ENCODE results near the gene MICAL2. TPM values are rescaled to one million over a fixed set of nuclear protein-coding genes. Genes with fewer than 3 reads are reported as not detected.
A peak's percentile ranks its signal among the peaks of the same experiment; 100 is the strongest.

The MICAL2 gene
- total and polyA plus RNA-seq, 2 of the 13 experiments (the other 11 are each of a cell fraction or from before 2014, with no cell fraction given), result 0.78 to 1.1 TPM

DNA sequence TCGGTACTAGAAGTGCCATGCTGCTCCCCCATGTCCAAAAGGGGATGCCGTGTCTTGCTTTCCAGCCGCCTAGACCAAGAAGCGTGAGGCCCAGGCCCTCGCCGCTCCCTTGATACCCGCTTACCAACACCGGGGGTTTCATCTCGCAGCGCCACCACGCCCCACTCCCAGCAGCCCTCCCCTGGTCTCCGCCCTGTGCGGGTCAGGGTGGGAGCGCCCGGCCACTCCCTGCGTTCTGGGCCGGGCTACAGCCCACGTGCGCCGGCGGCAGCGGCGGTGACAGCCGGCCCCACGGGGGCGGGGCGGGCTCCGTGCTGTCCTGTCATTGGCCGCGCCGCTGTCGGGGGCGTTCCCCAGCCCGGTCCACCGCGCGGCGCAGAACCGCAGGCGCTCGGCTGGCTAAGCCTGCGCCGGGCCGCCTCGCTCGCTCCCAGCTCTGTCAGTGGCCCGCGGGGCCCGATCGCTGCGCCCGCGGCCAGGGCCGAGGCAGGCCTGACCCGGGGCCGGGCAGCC is at the start of gene MICAL2 (continued):
- TF ChIP-seq, protein P1, sequence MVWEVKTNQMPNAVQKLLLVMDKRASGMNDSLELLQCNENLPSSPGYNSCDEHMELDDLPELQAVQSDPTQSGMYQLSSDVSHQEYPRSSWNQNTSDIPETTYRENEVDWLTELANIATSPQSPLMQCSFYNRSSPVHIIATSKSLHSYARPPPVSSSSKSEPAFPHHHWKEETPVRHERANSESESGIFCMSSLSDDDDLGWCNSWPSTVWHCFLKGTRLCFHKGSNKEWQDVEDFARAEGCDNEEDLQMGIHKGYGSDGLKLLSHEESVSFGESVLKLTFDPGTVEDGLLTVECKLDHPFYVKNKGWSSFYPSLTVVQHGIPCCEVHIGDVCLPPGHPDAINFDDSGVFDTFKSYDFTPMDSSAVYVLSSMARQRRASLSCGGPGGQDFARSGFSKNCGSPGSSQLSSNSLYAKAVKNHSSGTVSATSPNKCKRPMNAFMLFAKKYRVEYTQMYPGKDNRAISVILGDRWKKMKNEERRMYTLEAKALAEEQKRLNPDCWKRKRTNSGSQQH (CRISPR knock-in tag; IDR thresholded peaks at IDR 0.05; ENCODE audit: low read depth), result no peak
- TF ChIP-seq NFIC (IDR thresholded peaks at IDR 0.05; ENCODE audit: low read length), result no peak
- no peak for TF ChIP-seq ZBTB21 (CRISPR knock-in tag; IDR thresholded peaks at IDR 0.05)
- TF ChIP-seq NCOA1 (CRISPR knock-in tag; IDR thresholded peaks at IDR 0.05), result no peak
- TF ChIP-seq FOXK2 (IDR thresholded peaks at IDR 0.05), result no peak
- peak; percentile 96 for TF ChIP-seq MXD4 (CRISPR knock-in tag; IDR thresholded peaks at IDR 0.05)
- TF ChIP-seq, protein P2, sequence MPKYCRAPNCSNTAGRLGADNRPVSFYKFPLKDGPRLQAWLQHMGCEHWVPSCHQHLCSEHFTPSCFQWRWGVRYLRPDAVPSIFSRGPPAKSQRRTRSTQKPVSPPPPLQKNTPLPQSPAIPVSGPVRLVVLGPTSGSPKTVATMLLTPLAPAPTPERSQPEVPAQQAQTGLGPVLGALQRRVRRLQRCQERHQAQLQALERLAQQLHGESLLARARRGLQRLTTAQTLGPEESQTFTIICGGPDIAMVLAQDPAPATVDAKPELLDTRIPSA (CRISPR knock-in tag; IDR thresholded peaks at IDR 0.05; ENCODE audit: borderline replicate concordance), result no peak
- TF ChIP-seq, protein P3, sequence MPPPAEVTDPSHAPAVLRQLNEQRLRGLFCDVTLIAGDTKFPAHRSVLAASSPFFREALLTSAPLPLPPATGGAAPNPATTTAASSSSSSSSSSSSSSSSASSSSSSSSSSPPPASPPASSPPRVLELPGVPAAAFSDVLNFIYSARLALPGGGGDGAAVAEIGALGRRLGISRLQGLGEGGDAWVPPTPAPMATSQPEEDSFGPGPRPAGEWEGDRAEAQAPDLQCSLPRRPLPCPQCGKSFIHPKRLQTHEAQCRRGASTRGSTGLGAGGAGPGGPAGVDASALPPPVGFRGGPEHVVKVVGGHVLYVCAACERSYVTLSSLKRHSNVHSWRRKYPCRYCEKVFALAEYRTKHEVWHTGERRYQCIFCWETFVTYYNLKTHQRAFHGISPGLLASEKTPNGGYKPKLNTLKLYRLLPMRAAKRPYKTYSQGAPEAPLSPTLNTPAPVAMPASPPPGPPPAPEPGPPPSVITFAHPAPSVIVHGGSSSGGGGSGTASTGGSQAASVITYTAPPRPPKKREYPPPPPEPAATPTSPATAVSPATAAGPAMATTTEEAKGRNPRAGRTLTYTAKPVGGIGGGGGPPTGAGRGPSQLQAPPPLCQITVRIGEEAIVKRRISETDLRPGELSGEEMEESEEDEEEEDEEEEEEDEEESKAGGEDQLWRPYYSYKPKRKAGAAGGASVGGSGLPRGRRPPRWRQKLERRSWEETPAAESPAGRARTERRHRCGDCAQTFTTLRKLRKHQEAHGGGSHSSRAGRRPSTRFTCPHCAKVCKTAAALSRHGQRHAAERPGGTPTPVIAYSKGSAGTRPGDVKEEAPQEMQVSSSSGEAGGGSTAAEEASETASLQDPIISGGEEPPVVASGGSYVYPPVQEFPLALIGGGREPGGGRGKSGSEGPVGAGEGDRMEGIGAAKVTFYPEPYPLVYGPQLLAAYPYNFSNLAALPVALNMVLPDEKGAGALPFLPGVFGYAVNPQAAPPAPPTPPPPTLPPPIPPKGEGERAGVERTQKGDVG (CRISPR knock-in tag; IDR thresholded peaks at IDR 0.05; ENCODE audit: borderline replicate concordance), result no peak
- TF ChIP-seq KDM5B (CRISPR knock-in tag; IDR thresholded peaks at IDR 0.05; ENCODE audit: borderline replicate concordance), result no peak; the same call in 1 of the 2 replicates
- TF ChIP-seq MIER3 (CRISPR knock-in tag; IDR thresholded peaks at IDR 0.05; ENCODE audit: borderline replicate concordance), result no peak
- no peak for TF ChIP-seq AHR (CRISPR knock-in tag; IDR thresholded peaks at IDR 0.05)
- no peak for TF ChIP-seq ZNF431 (CRISPR knock-in tag; IDR thresholded peaks at IDR 0.05; ENCODE audit: borderline replicate concordance, low read depth)
- TF ChIP-seq, protein P4, sequence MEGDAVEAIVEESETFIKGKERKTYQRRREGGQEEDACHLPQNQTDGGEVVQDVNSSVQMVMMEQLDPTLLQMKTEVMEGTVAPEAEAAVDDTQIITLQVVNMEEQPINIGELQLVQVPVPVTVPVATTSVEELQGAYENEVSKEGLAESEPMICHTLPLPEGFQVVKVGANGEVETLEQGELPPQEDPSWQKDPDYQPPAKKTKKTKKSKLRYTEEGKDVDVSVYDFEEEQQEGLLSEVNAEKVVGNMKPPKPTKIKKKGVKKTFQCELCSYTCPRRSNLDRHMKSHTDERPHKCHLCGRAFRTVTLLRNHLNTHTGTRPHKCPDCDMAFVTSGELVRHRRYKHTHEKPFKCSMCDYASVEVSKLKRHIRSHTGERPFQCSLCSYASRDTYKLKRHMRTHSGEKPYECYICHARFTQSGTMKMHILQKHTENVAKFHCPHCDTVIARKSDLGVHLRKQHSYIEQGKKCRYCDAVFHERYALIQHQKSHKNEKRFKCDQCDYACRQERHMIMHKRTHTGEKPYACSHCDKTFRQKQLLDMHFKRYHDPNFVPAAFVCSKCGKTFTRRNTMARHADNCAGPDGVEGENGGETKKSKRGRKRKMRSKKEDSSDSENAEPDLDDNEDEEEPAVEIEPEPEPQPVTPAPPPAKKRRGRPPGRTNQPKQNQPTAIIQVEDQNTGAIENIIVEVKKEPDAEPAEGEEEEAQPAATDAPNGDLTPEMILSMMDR (CRISPR knock-in tag; IDR thresholded peaks at IDR 0.05), result 0 out of 2 replicates have a peak, but pooled peaks have one; percentile 14
- TF ChIP-seq FOSL2 (CRISPR knock-in tag; IDR thresholded peaks at IDR 0.05), result no peak
- TF ChIP-seq NFE2L1 (CRISPR knock-in tag; IDR thresholded peaks at IDR 0.05; ENCODE audit: borderline replicate concordance), result no peak
- TF ChIP-seq SSRP1 (CRISPR knock-in tag; IDR thresholded peaks at IDR 0.05), result no peak
- TF ChIP-seq, protein P5, sequence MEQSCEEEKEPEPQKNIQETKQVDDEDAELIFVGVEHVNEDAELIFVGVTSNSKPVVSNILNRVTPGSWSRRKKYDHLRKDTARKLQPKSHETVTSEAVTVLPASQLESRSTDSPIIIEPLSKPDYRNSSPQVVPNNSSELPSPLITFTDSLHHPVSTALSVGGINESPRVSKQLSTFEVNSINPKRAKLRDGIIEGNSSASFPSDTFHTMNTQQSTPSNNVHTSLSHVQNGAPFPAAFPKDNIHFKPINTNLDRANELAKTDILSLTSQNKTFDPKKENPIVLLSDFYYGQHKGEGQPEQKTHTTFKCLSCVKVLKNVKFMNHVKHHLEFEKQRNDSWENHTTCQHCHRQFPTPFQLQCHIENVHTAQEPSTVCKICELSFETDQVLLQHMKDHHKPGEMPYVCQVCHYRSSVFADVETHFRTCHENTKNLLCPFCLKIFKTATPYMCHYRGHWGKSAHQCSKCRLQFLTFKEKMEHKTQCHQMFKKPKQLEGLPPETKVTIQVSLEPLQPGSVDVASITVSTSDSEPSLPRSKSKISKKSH (CRISPR knock-in tag; IDR thresholded peaks at IDR 0.05; ENCODE audit: borderline replicate concordance), result no peak
- TF ChIP-seq IRF2 (CRISPR knock-in tag; IDR thresholded peaks at IDR 0.05), result no peak
- no peak for TF ChIP-seq ZNF589 (CRISPR knock-in tag; conservative IDR thresholded peaks at IDR 0.05)
- no peak for TF ChIP-seq MEF2D (CRISPR knock-in tag; IDR thresholded peaks at IDR 0.05)
- TF ChIP-seq ZNF790 (CRISPR knock-in tag; IDR thresholded peaks at IDR 0.05; ENCODE audit: borderline replicate concordance), result no peak
- TF ChIP-seq, protein P6, sequence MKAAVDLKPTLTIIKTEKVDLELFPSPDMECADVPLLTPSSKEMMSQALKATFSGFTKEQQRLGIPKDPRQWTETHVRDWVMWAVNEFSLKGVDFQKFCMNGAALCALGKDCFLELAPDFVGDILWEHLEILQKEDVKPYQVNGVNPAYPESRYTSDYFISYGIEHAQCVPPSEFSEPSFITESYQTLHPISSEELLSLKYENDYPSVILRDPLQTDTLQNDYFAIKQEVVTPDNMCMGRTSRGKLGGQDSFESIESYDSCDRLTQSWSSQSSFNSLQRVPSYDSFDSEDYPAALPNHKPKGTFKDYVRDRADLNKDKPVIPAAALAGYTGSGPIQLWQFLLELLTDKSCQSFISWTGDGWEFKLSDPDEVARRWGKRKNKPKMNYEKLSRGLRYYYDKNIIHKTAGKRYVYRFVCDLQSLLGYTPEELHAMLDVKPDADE (CRISPR knock-in tag; IDR thresholded peaks at IDR 0.05), result no peak
